ENCODE data around the gene MSANTD3. TPM values are rescaled to one million over a fixed set of nuclear protein-coding genes. Genes with fewer than 3 reads are reported as not detected.

Gene MSANTD3
- total and polyA plus RNA-seq, 8 donors, result 19.9 to 31.7 (median 22.2) TPM

GRCh38 chr9:100428871-100429654 is 2.1 kb downstream of the MSANTD3 start:
- no peak for TF ChIP-seq CTCF (IDR thresholded peaks at IDR 0.05)
- H3K36me3 ChIP-seq, result no peaks in the 10 kb centered on the region
- peaks cover 8 to 40% of the 10 kb centered on the region in 2 donors for H3K4me1 ChIP-seq
- H3K27ac ChIP-seq, result peak overlapping the region; percentile 67 to 89
- DNase-seq, result no peak
- ATAC-seq, result peak; percentile 41
- intact Hi-C loops (cut with DNase I), result no loop called here
- no peaks in the 10 kb centered on the region for H3K27me3 ChIP-seq
- H3K4me3 ChIP-seq, result peak overlapping the region in 1 of 2 donors; percentile 71
- no peaks in the 10 kb centered on the region for H3K9me3 ChIP-seq

- Histone ChIP-seq H3K27ac (no peak overlapping the region), H3K36me3 (no peaks in the 10 kb centered on the region), H3K27me3 (no peaks in the 10 kb centered on the region), H3K4me3 (no peak overlapping the region), H3K9me3 (no peaks in the 10 kb centered on the region), H3K4me1 (peaks cover 8 to 40% of the 10 kb centered on the region in 2 donors)
- ATAC-seq, result no peak
- TF ChIP-seq CTCF (IDR thresholded peaks at IDR 0.05), result no peak
- no peak for DNase-seq
- intact Hi-C loops (cut with DNase I), result no loop called here
Observed at GRCh38 chr9:100430286-100430940, 3.5 kb downstream of the MSANTD3 start.

GRCh38 chr9:100431886-100432285 is 4.9 kb downstream of the MSANTD3 start:
- no peaks in the 10 kb centered on the region for H3K27me3 ChIP-seq
- intact Hi-C loops (cut with DNase I), result no loop called here
- no peak for DNase-seq
- TF ChIP-seq CTCF (IDR thresholded peaks at IDR 0.05), result no peak
- no peak overlapping the region for H3K27ac ChIP-seq
- no peaks in the 10 kb centered on the region for H3K9me3 ChIP-seq
- peak; percentile 32 for ATAC-seq
- no peak overlapping the region for H3K4me3 ChIP-seq
- H3K4me1 ChIP-seq, result peaks cover 8 to 28% of the 10 kb centered on the region in 2 donors
- no peaks in the 10 kb centered on the region for H3K36me3 ChIP-seq

GRCh38 chr9:100432736-100433135 is 5.8 kb downstream of the MSANTD3 start:
- H3K27me3 ChIP-seq, result no peaks in the 10 kb centered on the region
- DNase-seq (no peak), ATAC-seq (no peak)
- no peak for TF ChIP-seq CTCF (IDR thresholded peaks at IDR 0.05)
- H3K4me1 ChIP-seq, result peaks cover 8 to 26% of the 10 kb centered on the region in 2 donors
- H3K36me3 ChIP-seq, result no peaks in the 10 kb centered on the region
- no peak overlapping the region for H3K27ac ChIP-seq
- H3K9me3 ChIP-seq, result no peaks in the 10 kb centered on the region
- intact Hi-C loops (cut with DNase I), result no loop called here
- H3K4me3 ChIP-seq, result no peak overlapping the region

- TF ChIP-seq CTCF (IDR thresholded peaks at IDR 0.05), result no peak
- ATAC-seq, result no peak
- H3K36me3 ChIP-seq, result no peaks in the 10 kb centered on the region
- intact Hi-C loops (cut with DNase I), result no loop called here
- DNase-seq, result no peak
- no peak overlapping the region for H3K4me3 ChIP-seq
- H3K4me1 ChIP-seq, result peaks cover 0 to 3% of the 10 kb centered on the region in 2 donors
- H3K9me3 ChIP-seq, result no peaks in the 10 kb centered on the region
- H3K27me3 ChIP-seq, result no peaks in the 10 kb centered on the region
- H3K27ac ChIP-seq, result no peak overlapping the region
Observed at GRCh38 chr9:100436571-100436970, 9.6 kb downstream of the MSANTD3 start.

All from left lung (tissue), 10 donors.